ENCODE measurements around the gene SLBP. TPM values are rescaled to one million over a fixed set of nuclear protein-coding genes. Genes with fewer than 3 reads are reported as not detected.

The SLBP gene
- total and polyA plus RNA-seq, 2 of the 8 experiments (the other 6 are each of a cell fraction or from before 2014, with no cell fraction given), result 44.1 to 49.0 TPM

GRCh38 chr4:1746919-1747602 lies 34.9 kb upstream of the SLBP start (continued):
- TF ChIP-seq SRF (IDR thresholded peaks at IDR 0.05; ENCODE audit: low read depth, low read length) (no peak), HDAC2 (IDR thresholded peaks at IDR 0.05; ENCODE audit: borderline replicate concordance in 1 of 2, low read depth in 2 of 2, low read length in 2 of 2) (no peak), CHD2 (IDR thresholded peaks at IDR 0.05; ENCODE audit: low read length) (no peak), CBX5 (IDR thresholded peaks at IDR 0.05; ENCODE audit: low read depth, low read length) (no peak), SP2 (IDR thresholded peaks at IDR 0.05; ENCODE audit: low read length) (no peak), MAX (IDR thresholded peaks at IDR 0.05) (no peak)

All from H1 (cell line).